HCT116 (cell line): ENCODE data around the gene PDPK1. TPM values are rescaled to one million over a fixed set of nuclear protein-coding genes. Genes with fewer than 3 reads are reported as not detected.

ENCODE experiments used
- ATAC-seq: fragments of 200-7000 bp; cut with Tn5 transposase; 2 replicates; pipeline ENCODE4 v1.9.1; 2020; ENCODE audit warnings: mild to moderate bottlenecking, moderate library complexity
- BruUV-seq: library from RNA; stranded (reverse); fragments of 400-500 nt; replicated peaks from 2 replicates; lab custom pipeline; 2021; lab: Mats Ljungman, UMichigan
- CTCF ChIA-PET: fragments of 300-600 bp; sonication (Branson Sonifier 250); formaldehyde crosslinking; loops from one replicate; lab custom pipeline; 2021; ENCODE audit warnings: antibody characterized with exemption; lab: Charles Lee
- POLR2A ChIA-PET: fragments of 300-600, 350-600 bp; sonication (Branson Sonifier 250); formaldehyde crosslinking; loops from one replicate; lab custom pipeline; 2021; ENCODE audit warnings: antibody characterized with exemption; lab: Charles Lee
- RAD21 ChIA-PET, 2 experiments: fragments of 300-600 bp; sonication (Branson Sonifier 250); formaldehyde crosslinking; loops; one replicate each; lab custom pipeline; 2023; ENCODE audit warnings: low total read pairs in 2 of 2; ENCODE audit not compliant: uncharacterized antibody in 2 of 2, unreplicated experiment in 2 of 2, low non-redundant PET in 1 of 2; lab: Charles Lee
- DNase-seq: peaks from one replicate; pipeline ENCODE4 v3.0.0-alpha.2; 2010; ENCODE audit warnings: low read depth, low spot score
- H2AFZ ChIP-seq: fragments of 200-600 bp; shearing (Covaris generic), sonication (generic); 2 replicates; pipeline ENCODE4 v1.6.1; 2017; ENCODE audit warnings: low read depth, mixed run types, mixed read lengths, antibody characterized with exemption, low read length; ENCODE audit not compliant: poor library complexity, severe bottlenecking
- H3K27ac ChIP-seq: 2 replicates; pipeline ENCODE4 v1.5.1; 2012; ENCODE audit warnings: low read depth, low read length
- H3K27me3 ChIP-seq: fragments of 200-600 bp; sonication (generic); 2 replicates; pipeline ENCODE4 v1.6.1; 2016; ENCODE audit warnings: mixed run types, low read length, mixed read lengths; ENCODE audit not compliant: insufficient read depth
- H3K36me3 ChIP-seq, 2 experiments: fragments of 200-500 bp in 1 of 2; fragments of 200-600 bp in 1 of 2; sonication (Bioruptor generic) in 1 of 2; sonication (generic) in 1 of 2; 2 replicates each; pipeline versions ENCODE4 v1.5.1 to v1.6.1; 2014 to 2016; ENCODE audit warnings: low read length in 2 of 2, inconsistent platforms in 1 of 2, mixed read lengths in 1 of 2, mixed run types in 1 of 2; ENCODE audit not compliant: insufficient read depth in 2 of 2, control insufficient read depth in 1 of 2
- H3K4me1 ChIP-seq, 2 experiments: fragments of 200-600 bp in 1 of 2; sonication (generic) in 1 of 2; 2 replicates each; pipeline versions ENCODE4 v1.5.1 to v1.6.1; 2012 to 2017; ENCODE audit warnings: low read length in 2 of 2, inconsistent platforms in 1 of 2, mild to moderate bottlenecking in 1 of 2, mixed read lengths in 1 of 2, mixed run types in 1 of 2, moderate library complexity in 1 of 2; ENCODE audit not compliant: insufficient read depth in 2 of 2, control insufficient read depth in 1 of 2
- H3K4me2 ChIP-seq: fragments of 200-600 bp; sonication (generic); 2 replicates; pipeline ENCODE4 v1.6.1; 2017; ENCODE audit warnings: mixed run types, low read length, mixed read lengths
- H3K4me3 ChIP-seq, 2 experiments: fragments of 200-600 bp in 1 of 2; sonication (generic) in 1 of 2; replicated peaks in 1 of 2; 2 replicates each; pipeline ENCODE4 v1.5.1; 2011 to 2016; ENCODE audit warnings: low read length in 2 of 2, control low read depth in 1 of 2, low read depth in 1 of 2, mild to moderate bottlenecking in 1 of 2, mixed read lengths in 1 of 2, mixed run types in 1 of 2
- H3K79me2 ChIP-seq: fragments of 200-600 bp; sonication (generic); 2 replicates; pipeline ENCODE4 v1.6.1; 2017; ENCODE audit warnings: mild to moderate bottlenecking, mixed run types, low read length, moderate library complexity, mixed read lengths; ENCODE audit not compliant: insufficient read depth
- H3K9ac ChIP-seq: fragments of 200-600 bp; sonication (generic); 2 replicates; pipeline ENCODE4 v1.6.1; 2016; ENCODE audit warnings: low read length, mixed read lengths
- H3K9me2 ChIP-seq: fragments of 200-600 bp; sonication (generic), shearing (Covaris generic); 2 replicates; pipeline ENCODE4 v1.6.1; 2017; ENCODE audit warnings: mixed run types, mild to moderate bottlenecking, moderate library complexity; ENCODE audit not compliant: insufficient read depth
- H3K9me3 ChIP-seq, 2 experiments: fragments of 200-500 bp in 1 of 2; fragments of 200-600 bp in 1 of 2; sonication (Bioruptor generic) in 1 of 2; sonication (generic) in 1 of 2; 2 replicates each; pipeline ENCODE4 v1.6.1; 2014 to 2017; ENCODE audit warnings: low read length in 2 of 2, mixed read lengths in 2 of 2, inconsistent platforms in 1 of 2, low read depth in 1 of 2, mild to moderate bottlenecking in 1 of 2, mixed run types in 1 of 2, moderate library complexity in 1 of 2; ENCODE audit not compliant: control insufficient read depth in 1 of 2, insufficient read depth in 1 of 2
- H4K20me1 ChIP-seq: fragments of 200-600 bp; sonication (generic), shearing (Covaris generic); 2 replicates; pipeline ENCODE4 v1.6.1; 2017; ENCODE audit warnings: mixed run types, mild to moderate bottlenecking, moderate library complexity; ENCODE audit not compliant: insufficient read depth
- CEBPB ChIP-seq: IDR thresholded peaks from 2 replicates; pipeline ENCODE4 v1.6.1; 2012; ENCODE audit warnings: low read depth
- CTCF ChIP-seq, 3 experiments: fragments of 200-600 bp in 1 of 3; sonication (generic) in 1 of 3; IDR thresholded peaks in 2 of 3; conservative IDR thresholded peaks in 1 of 3; 2 replicates each; pipeline ENCODE4 v1.5.1; 2012 to 2017; ENCODE audit warnings: low read depth in 2 of 3, low read length in 2 of 3, antibody characterized with exemption in 1 of 3, borderline replicate concordance in 1 of 3, control low read depth in 1 of 3, mild to moderate bottlenecking in 1 of 3, mixed read lengths in 1 of 3, mixed run types in 1 of 3, moderate library complexity in 1 of 3; ENCODE audit not compliant: insufficient read depth in 1 of 3
- EGR1 ChIP-seq: IDR thresholded peaks from 2 replicates; pipeline ENCODE4 v1.6.1; 2012; ENCODE audit warnings: low read depth
- ELF1 ChIP-seq: IDR thresholded peaks from 2 replicates; pipeline ENCODE4 v1.6.1; 2012; ENCODE audit warnings: low read depth, borderline replicate concordance
- EZH2 ChIP-seq: fragments of 200-600 bp; sonication (generic); IDR thresholded peaks from 2 replicates; pipeline ENCODE4 v1.6.1; 2017; ENCODE audit warnings: antibody characterized with exemption, mixed run types
- MAX ChIP-seq: IDR thresholded peaks from 2 replicates; pipeline ENCODE4 v1.6.1; 2012
- SIN3A ChIP-seq: IDR thresholded peaks from 2 replicates; pipeline ENCODE4 v1.6.1; 2012; ENCODE audit warnings: low read depth
- SP1 ChIP-seq: IDR thresholded peaks from 2 replicates; pipeline ENCODE4 v1.6.1; 2012; ENCODE audit warnings: low read depth
- SRF ChIP-seq: IDR thresholded peaks from 2 replicates; pipeline ENCODE4 v1.6.1; 2012; ENCODE audit warnings: low read depth
- ZFX ChIP-seq: fragments of 450-650 bp; IDR thresholded peaks from 2 replicates; pipeline ENCODE4 v1.6.1; 2017
- intact Hi-C: fragments of 100-400 bp; cut with micrococcal nuclease; formaldehyde crosslinking; loops from 2 replicates; pipeline ENCODE4 v1.10.0; 2022
- total RNA-seq: library from RNA; stranded (reverse); gene quantifications from one replicate; pipeline ENCODE4 v1.2.1, GENCODE V29; 2021; ENCODE audit not compliant: unreplicated experiment

Gene PDPK1
- total RNA-seq, 1 experiment from 2014 or later = 36.1 TPM

GRCh38 chr16:2527784-2528100, 10.1 kb upstream of the PDPK1 start:
- Histone ChIP-seq H3K79me2 (peaks cover 18% of the 10 kb centered on the region), H3K4me1 (peaks cover 0 to 19% of the 10 kb centered on the region in 2 experiments; a peak in 2 of 4 replicates), H4K20me1 (no peaks in the 10 kb centered on the region), H2AFZ (no peak overlapping the region), H3K27ac (no peak overlapping the region), H3K4me3 (no peak overlapping the region), H3K27me3 (no peaks in the 10 kb centered on the region), H3K36me3 (peaks cover 12 to 40% of the 10 kb centered on the region in 2 experiments; a peak in 3 of 4 replicates), H3K4me2 (no peak overlapping the region), H3K9me2 (no peaks in the 10 kb centered on the region), H3K9me3 (no peaks in the 10 kb centered on the region), H3K9ac (no peak overlapping the region)
- RAD21 ChIA-PET = no interaction called here
- POLR2A ChIA-PET = no interaction called here
- no peak for DNase-seq
- CTCF ChIA-PET = no interaction called here
- TF ChIP-seq SP1 (no peak), EZH2 (no peak), CEBPB (no peak), CTCF (IDR thresholded peaks at IDR 0.05 in 2 of 3, conservative IDR thresholded peaks at IDR 0.05 in 1 of 3; ENCODE audit: borderline replicate concordance in 1 of 3, insufficient read depth in 1 of 3, low read depth in 2 of 3, low read length in 2 of 3) (no peak), ELF1 (no peak), ZFX (no peak), SRF (no peak), SIN3A (no peak), EGR1 (no peak), MAX (no peak)
- BruUV-seq = no TSS peak
- intact Hi-C loops = no loop called here
- ATAC-seq = no peak
